HepG2 (cell line): ENCODE measurements around the gene EDN3. TPM values are rescaled to one million over a fixed set of nuclear protein-coding genes. Genes with fewer than 3 reads are reported as not detected.

Source experiments
- ATAC-seq: fragments of 200-7000 bp; cut with Tn5 transposase; 3 replicates; pipeline ENCODE4 v1.9.1; 2020; ENCODE audit warnings: mild to moderate bottlenecking, moderate library complexity
- BruUV-seq: library from RNA; stranded (reverse); fragments of 400-500 nt; replicated peaks from 2 replicates; lab custom pipeline; 2021; lab: Mats Ljungman, UMichigan
- CTCF ChIA-PET: fragments of 300-600 bp; formaldehyde crosslinking; extraction: SDS; loops from one replicate; lab custom pipeline; 2021; ENCODE audit warnings: low total read pairs, inconsistent platforms, low intra/inter-chr PET ratio; lab: Yijun Ruan, JAX
- POLR2A ChIA-PET: fragments of 350-600 bp; sonication (Branson Sonifier 250); formaldehyde crosslinking; loops from one replicate; lab custom pipeline; 2020; ENCODE audit warnings: antibody characterized with exemption, inconsistent platforms; lab: Yijun Ruan, JAX
- DNase-seq: peaks from one replicate; pipeline ENCODE4 v3.0.0-alpha.2; 2015; ENCODE audit warnings: low spot score
- FAIRE-seq: peaks from 3 replicates; lab custom pipeline; 2011; peaks lifted over from hg19 to GRCh38; lab: Jason Lieb, UNC
- H2AFZ ChIP-seq: one replicate; pipeline ENCODE4 v1.6.1; 2011; ENCODE audit warnings: low read length, inconsistent platforms
- H3K27ac ChIP-seq: fragments of 300-600 bp; 3 replicates; pipeline ENCODE4 v1.8.0; 2011; ENCODE audit warnings: mixed run types, mild to moderate bottlenecking, mixed read lengths, low read length, inconsistent platforms; ENCODE audit not compliant: insufficient read depth; ENCODE audit errors: extremely low read length
- H3K27me3 ChIP-seq, 2 experiments: fragments of 200-600 bp in 1 of 2; 2 replicates in 1 of 2; 3 replicates in 1 of 2; pipeline versions ENCODE4 v1.6.0 to v1.8.0; 2011; ENCODE audit warnings: low read length in 2 of 2, mild to moderate bottlenecking in 2 of 2, moderate library complexity in 2 of 2, inconsistent platforms in 1 of 2; ENCODE audit not compliant: insufficient read depth in 2 of 2, control insufficient read depth in 1 of 2
- H3K36me3 ChIP-seq, 2 experiments: fragments of 200-600 bp in 1 of 2; replicated peaks in 1 of 2; 2 replicates in 1 of 2; 3 replicates in 1 of 2; pipeline versions ENCODE4 v1.5.1 to v1.8.0; 2011; ENCODE audit warnings: low read length in 2 of 2, inconsistent platforms in 1 of 2; ENCODE audit not compliant: insufficient read depth in 2 of 2, control insufficient read depth in 1 of 2
- H3K4me1 ChIP-seq: 2 replicates; pipeline ENCODE4 v1.5.1; 2012; ENCODE audit warnings: low read length, inconsistent platforms; ENCODE audit not compliant: insufficient read depth
- H3K4me2 ChIP-seq: 2 replicates; pipeline ENCODE4 v1.6.0; 2011; ENCODE audit warnings: low read depth, low read length, inconsistent platforms
- H3K4me3 ChIP-seq, 3 experiments: fragments of 200-600 bp in 1 of 3; sonication (generic), shearing (Covaris generic) in 1 of 3; replicated peaks in 1 of 3; 2 replicates each; pipeline ENCODE4 v1.5.1; 2011 to 2016; ENCODE audit warnings: low read length in 3 of 3, inconsistent platforms in 2 of 3, low read depth in 2 of 3, mild to moderate bottlenecking in 2 of 3, control low read depth in 1 of 3, mixed read lengths in 1 of 3; ENCODE audit not compliant: insufficient read depth in 1 of 3
- H3K79me2 ChIP-seq: one replicate; pipeline ENCODE4 v1.6.1; 2011; ENCODE audit warnings: low read length, inconsistent platforms; ENCODE audit not compliant: insufficient read depth
- H3K9ac ChIP-seq: 2 replicates; pipeline ENCODE4 v1.6.0; 2011; ENCODE audit warnings: mild to moderate bottlenecking, low read depth, low read length, inconsistent platforms; ENCODE audit not compliant: insufficient read depth
- H3K9me3 ChIP-seq: 2 replicates; pipeline ENCODE4 v1.5.1; 2012; ENCODE audit warnings: mild to moderate bottlenecking, low read length
- H4K20me1 ChIP-seq: 2 replicates; pipeline ENCODE4 v1.6.0; 2011; ENCODE audit warnings: inconsistent platforms, mild to moderate bottlenecking, low read length, moderate library complexity; ENCODE audit not compliant: insufficient read depth
- ISL2 ChIP-seq: sonication (generic); formaldehyde crosslinking; IDR thresholded peaks from 2 replicates; pipeline ENCODE4 v1.5.0; 2020; ENCODE audit warnings: missing genetic modification reagents
- NFAT5 ChIP-seq: sonication (generic); formaldehyde crosslinking; IDR thresholded peaks from 2 replicates; pipeline ENCODE4 v1.4.0; 2020; ENCODE audit warnings: missing genetic modification reagents
- PCBP1 ChIP-seq: fragments of 200-400 bp; formaldehyde crosslinking; IDR thresholded peaks from 2 replicates; pipeline ENCODE4 v1.6.1; 2017; ENCODE audit warnings: mild to moderate bottlenecking, low read depth, low read length, borderline replicate concordance
- RFX1 ChIP-seq: fragments of 450-650 bp; IDR thresholded peaks from 2 replicates; pipeline ENCODE4 v1.6.1; 2017
- RFX5 ChIP-seq: IDR thresholded peaks from 2 replicates; pipeline ENCODE4 v1.6.1; 2011; ENCODE audit warnings: low read depth, low read length, improper control_type of control experiment
- ZNF230 ChIP-seq: sonication (generic); formaldehyde crosslinking; IDR thresholded peaks from 2 replicates; pipeline ENCODE4 v1.4.0; 2020; ENCODE audit warnings: mild to moderate bottlenecking, missing genetic modification reagents
- ZNF513 ChIP-seq: sonication (generic); formaldehyde crosslinking; conservative IDR thresholded peaks from 2 replicates; pipeline ENCODE4 v1.5.0; 2020; ENCODE audit warnings: missing genetic modification reagents
- WGBS: methylation state at CpG from one replicate; pipeline ENCODE4 v1.1.6; 2017; ENCODE audit warnings: low lambda C conversion rate; 5-methylcytosine and 5-hydroxymethylcytosine counted together
- in situ Hi-C: cut with HindIII; loops from 2 replicates; pipeline ENCODE4 v1.10.0; 2017; ENCODE audit warnings: low pct_unique_long_range_greater_than_20kb; ENCODE audit not compliant: extremely low pct_ligation_motif_present
- intact Hi-C: fragments of 100-400 bp; cut with micrococcal nuclease; formaldehyde crosslinking; loops from one replicate; pipeline ENCODE4 v1.10.0; 2022; ENCODE audit not compliant: unreplicated experiment
- polyA plus RNA-seq, 8 experiments: library from polyadenylated mRNA; depleted of rRNA in 3 of 8; stranded (reverse) in 7 of 8; unstranded in 1 of 8; fragments of >200 nt; fragmentation: Illumina TruSeq in 4 of 8; extraction: Trizol in 4 of 8; gene quantifications; 2 replicates each; pipeline versions ENCODE4 v1.2.1 to v1.2.3, GENCODE V29; 2011 to 2016; ENCODE audit warnings: low read depth in 4 of 8, missing spikeins in 1 of 8, mixed read lengths in 1 of 8; ENCODE audit not compliant: insufficient read depth in 1 of 8
- total RNA-seq, 5 experiments: library from RNA; depleted of rRNA; stranded (reverse); fragments of >200 nt; fragmentation: Illumina TruSeq; extraction: Trizol; gene quantifications; 2 replicates each; pipeline ENCODE4 v1.2.3, GENCODE V29; 2016; ENCODE audit warnings: low read depth in 1 of 5

EDN3 gene
- total and polyA plus RNA-seq, 2 of the 13 experiments (the other 11 are each of a cell fraction or from before 2014, with no cell fraction given), result not detected

GRCh38 chr20:59301343-59302007 lies 1.1 kb downstream of the EDN3 start:
- BruUV-seq, result no TSS peak
- no peak; the same call in 2 of the 3 replicates for ATAC-seq

More at GRCh38 chr20:59301343-59302007, 1.1 kb downstream of the EDN3 start:
- H3K4me2 ChIP-seq, result no peak overlapping the region
- TF ChIP-seq PCBP1 (no peak), RFX5 (no peak), NFAT5 (CRISPR knock-in tag) (no peak), ZNF513 (CRISPR knock-in tag) (no peak), ZNF230 (no peak), RFX1 (no peak), ISL2 (CRISPR knock-in tag) (no peak)
- TF ChIP-seq, all 625 proteins: peak for 0
- POLR2A ChIA-PET, result no interaction called here
- intact Hi-C loops, result no loop called here
- no peaks in the 10 kb centered on the region for H3K79me2 ChIP-seq
- no peak for FAIRE-seq
- peaks cover 5 to 63% of the 10 kb centered on the region in 2 experiments; a peak in 4 of 5 replicates for H3K27me3 ChIP-seq
- CTCF ChIA-PET, result no interaction called here
- H3K4me1 ChIP-seq, result no peaks in the 10 kb centered on the region
- no peak overlapping the region for H3K9ac ChIP-seq
- H2AFZ ChIP-seq, result no peak overlapping the region
- H3K4me3 ChIP-seq, result no peak overlapping the region
- H3K9me3 ChIP-seq, result no peaks in the 10 kb centered on the region
- in situ Hi-C loops, result no loop called here
- 15% methylated on average over 13 of the region's 17 CpGs for WGBS
- DNase-seq, result no peak
- H3K36me3 ChIP-seq, result no peaks in the 10 kb centered on the region
- H4K20me1 ChIP-seq, result no peaks in the 10 kb centered on the region
- H3K27ac ChIP-seq, result no peak overlapping the region
